Measurements from ENCODE around the gene ULBP2.
"Not testable (repeated sequence)": the region's sequence is repeated elsewhere in the genome, so short reads cannot be mapped to it uniquely, and the experiment has no call there.

GRCh38 chr6:149938013-149938570 is 3.7 kb upstream of the ULBP2 start:
- not testable (repeated sequence) for TF ChIP-seq CTCF (IDR thresholded peaks at IDR 0.05); ZFX (IDR thresholded peaks at IDR 0.05; ENCODE audit: borderline replicate concordance)
